ENCODE results near the gene RTEL1.
"Not testable (repeated sequence)": the region's sequence is repeated elsewhere in the genome, so short reads cannot be mapped to it uniquely, and the experiment has no call there.

The RTEL1 gene

GRCh38 chr20:63660622-63661021, 2.5 kb downstream of the RTEL1 start:
- in situ Hi-C loops (cut with HindIII; ENCODE audit: low pct_unique_long_range_greater_than_20kb, low sequenced_read_pairs): no loop called here
- no peak for DNase-seq (ENCODE audit: low read depth in 1 of 2, low spot score in 1 of 2)
- TF ChIP-seq JUND (IDR thresholded peaks at IDR 0.05; ENCODE audit: low read depth): no peak

GRCh38 chr20:63661108-63661507, 3.0 kb downstream of the RTEL1 start:
- in situ Hi-C loops (cut with HindIII; ENCODE audit: low pct_unique_long_range_greater_than_20kb, low sequenced_read_pairs): no loop called here
- DNase-seq (ENCODE audit: low read depth in 1 of 2, low spot score in 1 of 2): no peak
- no peak for TF ChIP-seq JUND (IDR thresholded peaks at IDR 0.05; ENCODE audit: low read depth)

GRCh38 chr20:63661959-63662812, 4.1 kb downstream of the RTEL1 start:
- no peak for TF ChIP-seq JUND (IDR thresholded peaks at IDR 0.05; ENCODE audit: low read depth)
- DNase-seq (ENCODE audit: low read depth in 1 of 2, low spot score in 1 of 2): no peak
- in situ Hi-C loops (cut with HindIII; ENCODE audit: low pct_unique_long_range_greater_than_20kb, low sequenced_read_pairs): no loop called here

GRCh38 chr20:63662813-63663189, 4.7 kb downstream of the RTEL1 start:
- in situ Hi-C loops (cut with HindIII; ENCODE audit: low pct_unique_long_range_greater_than_20kb, low sequenced_read_pairs): no loop called here
- DNase-seq (ENCODE audit: low read depth in 1 of 2, low spot score in 1 of 2): no peak
- TF ChIP-seq JUND (IDR thresholded peaks at IDR 0.05; ENCODE audit: low read depth): no peak

GRCh38 chr20:63663332-63664066, 5.4 kb downstream of the RTEL1 start:
- TF ChIP-seq JUND (IDR thresholded peaks at IDR 0.05; ENCODE audit: low read depth): no peak
- no peak for DNase-seq (ENCODE audit: low read depth in 1 of 2, low spot score in 1 of 2)
- in situ Hi-C loops (cut with HindIII; ENCODE audit: low pct_unique_long_range_greater_than_20kb, low sequenced_read_pairs): no loop called here

- DNase-seq (ENCODE audit: low read depth in 1 of 2, low spot score in 1 of 2): no peak
- TF ChIP-seq JUND (IDR thresholded peaks at IDR 0.05; ENCODE audit: low read depth): no peak
- in situ Hi-C loops (cut with HindIII; ENCODE audit: low pct_unique_long_range_greater_than_20kb, low sequenced_read_pairs): no loop called here
These were observed 6.2 kb downstream of the RTEL1 start for GRCh38 chr20:63664143-63664851.

GRCh38 chr20:63664861-63665594, 6.9 kb downstream of the RTEL1 start:
- DNase-seq (ENCODE audit: low read depth in 1 of 2, low spot score in 1 of 2): no peak
- no peak for TF ChIP-seq JUND (IDR thresholded peaks at IDR 0.05; ENCODE audit: low read depth)
- in situ Hi-C loops (cut with HindIII; ENCODE audit: low pct_unique_long_range_greater_than_20kb, low sequenced_read_pairs): no loop called here

- TF ChIP-seq JUND (IDR thresholded peaks at IDR 0.05; ENCODE audit: low read depth): no peak
- in situ Hi-C loops (cut with HindIII; ENCODE audit: low pct_unique_long_range_greater_than_20kb, low sequenced_read_pairs): no loop called here
- no peak for DNase-seq (ENCODE audit: low read depth in 1 of 2, low spot score in 1 of 2)
These were observed 7.6 kb downstream of the RTEL1 start for GRCh38 chr20:63665708-63666107.

GRCh38 chr20:63667858-63668257, 9.7 kb downstream of the RTEL1 start:
- DNase-seq (ENCODE audit: low read depth in 1 of 2, low spot score in 1 of 2): no peak
- no peak for TF ChIP-seq JUND (IDR thresholded peaks at IDR 0.05; ENCODE audit: low read depth)
- in situ Hi-C loops (cut with HindIII; ENCODE audit: low pct_unique_long_range_greater_than_20kb, low sequenced_read_pairs): no loop called here

- no peak for TF ChIP-seq JUND (IDR thresholded peaks at IDR 0.05; ENCODE audit: low read depth)
- DNase-seq (ENCODE audit: low read depth in 1 of 2, low spot score in 1 of 2): no peak
- in situ Hi-C loops (cut with HindIII; ENCODE audit: low pct_unique_long_range_greater_than_20kb, low sequenced_read_pairs): no loop called here
These were observed 10.2 kb downstream of the RTEL1 start for GRCh38 chr20:63668351-63668750.

- DNase-seq (ENCODE audit: low read depth in 1 of 2, low spot score in 1 of 2); in situ Hi-C loops (cut with HindIII; ENCODE audit: low pct_unique_long_range_greater_than_20kb, low sequenced_read_pairs): not testable (repeated sequence)
These were observed 13.6 kb downstream of the RTEL1 start for GRCh38 chr20:63671695-63672094.

- no peak for TF ChIP-seq JUND (IDR thresholded peaks at IDR 0.05; ENCODE audit: low read depth)
- in situ Hi-C loops (cut with HindIII; ENCODE audit: low pct_unique_long_range_greater_than_20kb, low sequenced_read_pairs): no loop called here
- no peak for DNase-seq (ENCODE audit: low read depth in 1 of 2, low spot score in 1 of 2)
These were observed 14.6 kb downstream of the RTEL1 start for GRCh38 chr20:63672666-63673065.

Data from T47D (cell line).